GM23248 (cell line): Measurements from ENCODE around the gene LIN28B. TPM values are rescaled to one million over a fixed set of nuclear protein-coding genes. Genes with fewer than 3 reads are reported as not detected.
"Not testable (repeated sequence)": the region's sequence is repeated elsewhere in the genome, so short reads cannot be mapped to it uniquely, and the experiment has no call there.

Experiments used
- DNase-seq: peaks from one replicate; pipeline ENCODE4 v3.0.0-alpha.2; 2015
- H2AFZ ChIP-seq: fragments of 200-600 bp; sonication (generic); 2 replicates; pipeline ENCODE4 v1.6.1; 2016; ENCODE audit warnings: antibody characterized with exemption
- H3F3A ChIP-seq: fragments of 200-600 bp; sonication (generic); 2 replicates; pipeline ENCODE4 v1.6.1; 2016; ENCODE audit warnings: mild to moderate bottlenecking, antibody characterized with exemption, mixed run types; ENCODE audit not compliant: insufficient read depth
- H3K27ac ChIP-seq: fragments of 200-600 bp; sonication (generic); 2 replicates; pipeline ENCODE4 v1.5.1; 2016; ENCODE audit warnings: mild to moderate bottlenecking
- H3K27me3 ChIP-seq: fragments of 200-600 bp; sonication (generic); replicated peaks from 2 replicates; pipeline ENCODE4 v1.6.1; 2016; ENCODE audit warnings: mild to moderate bottlenecking; ENCODE audit not compliant: insufficient read depth
- H3K36me3 ChIP-seq: fragments of 200-600 bp; sonication (generic); 2 replicates; pipeline ENCODE4 v1.6.1; 2016; ENCODE audit warnings: low read depth, mild to moderate bottlenecking
- H3K4me1 ChIP-seq: fragments of 200-600 bp; sonication (generic); 2 replicates; pipeline ENCODE4 v1.6.1; 2016; ENCODE audit warnings: mild to moderate bottlenecking; ENCODE audit not compliant: insufficient read depth
- H3K4me2 ChIP-seq: fragments of 200-600 bp; sonication (generic); one replicate; pipeline ENCODE4 v1.6.1; 2016; ENCODE audit warnings: mild to moderate bottlenecking; ENCODE audit not compliant: unreplicated experiment
- H3K4me3 ChIP-seq: fragments of 200-600 bp; sonication (generic); 2 replicates; pipeline ENCODE4 v1.5.1; 2016; ENCODE audit warnings: mild to moderate bottlenecking
- H3K79me2 ChIP-seq: fragments of 200-600 bp; sonication (generic); 2 replicates; pipeline ENCODE4 v1.6.1; 2016; ENCODE audit warnings: mild to moderate bottlenecking; ENCODE audit not compliant: insufficient read depth
- H3K9ac ChIP-seq: fragments of 200-600 bp; sonication (generic); 2 replicates; pipeline ENCODE4 v1.6.1; 2016; ENCODE audit warnings: mild to moderate bottlenecking
- H3K9me2 ChIP-seq: fragments of 200-600 bp; sonication (generic); 2 replicates; pipeline ENCODE4 v1.6.1; 2016; ENCODE audit warnings: mixed run types, mild to moderate bottlenecking, moderate library complexity; ENCODE audit not compliant: insufficient read depth
- H3K9me3 ChIP-seq: fragments of 200-600 bp; sonication (generic); one replicate; pipeline ENCODE4 v1.6.1; 2017; ENCODE audit warnings: low read depth
- H4K20me1 ChIP-seq: fragments of 200-600 bp; sonication (generic); 2 replicates; pipeline ENCODE4 v1.6.0; 2016; ENCODE audit not compliant: insufficient read depth
- EZH2 ChIP-seq: fragments of 200-600 bp; sonication (generic); IDR thresholded peaks from 2 replicates; pipeline ENCODE4 v1.6.1; 2018; ENCODE audit warnings: antibody characterized with exemption, mild to moderate bottlenecking; ENCODE audit not compliant: insufficient read depth, poor library complexity, severe bottlenecking
- EZH2phosphoT487 ChIP-seq: fragments of 200-600 bp; sonication (generic); IDR thresholded peaks from 2 replicates; pipeline ENCODE4 v1.6.1; 2018; ENCODE audit warnings: antibody characterized with exemption, moderate library complexity, mild to moderate bottlenecking, low read depth; ENCODE audit not compliant: insufficient read depth
- WGBS, 2 experiments: methylation state at CpG; one replicate each; pipeline ENCODE4 v1.1.6; 2015 to 2017; ENCODE audit warnings: low lambda C conversion rate in 2 of 2, low coverage in 1 of 2; ENCODE audit errors: missing lambda C conversion rate in 2 of 2; 5-methylcytosine and 5-hydroxymethylcytosine counted together
- in situ Hi-C: fragments of 300-500 bp; cut with MboI; formaldehyde crosslinking; loops from 2 replicates; pipeline ENCODE4 v1.15.0; 2020
- polyA plus RNA-seq: library from polyadenylated mRNA; unstranded; fragments of >200 nt; fragmentation: Nextera tagmentation; extraction: Ambion mirVana; gene quantifications from 2 replicates; pipeline ENCODE4 v1.2.1, GENCODE V29; 2016
- total RNA-seq: library from RNA; depleted of rRNA; stranded (reverse); fragments of >200 nt; shearing (Covaris generic); gene quantifications from 2 replicates; pipeline ENCODE4 v1.2.3, GENCODE V29; 2014

Gene LIN28B
- total and polyA plus RNA-seq, 2 experiments from 2014 or later = not detected

GRCh38 chr6:105068407-105068806, 111.5 kb downstream of the LIN28B start:
- H3K4me3 ChIP-seq = no peak overlapping the region
- in situ Hi-C loops = no loop called here
- H3K79me2 ChIP-seq = no peaks in the 10 kb centered on the region
- no peak overlapping the region for H2AFZ ChIP-seq
- no peaks in the 10 kb centered on the region for H3K9me3 ChIP-seq
- WGBS, 2 experiments = 55% methylated on average over 2 of the region's 2 CpGs
- peaks cover 4% of the 10 kb centered on the region; the same call in 1 of the 2 replicates for H3K4me1 ChIP-seq
- no peaks in the 10 kb centered on the region for H3K27me3 ChIP-seq
- H4K20me1 ChIP-seq = no peaks in the 10 kb centered on the region
- no peaks in the 10 kb centered on the region for H3K36me3 ChIP-seq
- H3K9ac ChIP-seq = no peak overlapping the region
- no peak for DNase-seq
- no peak overlapping the region for H3K27ac ChIP-seq
- H3K4me2 ChIP-seq = no peak overlapping the region
- no peaks in the 10 kb centered on the region for H3F3A ChIP-seq
- H3K9me2 ChIP-seq = no peaks in the 10 kb centered on the region
- no peak for TF ChIP-seq EZH2

- Histone ChIP-seq H3K79me2 (no peaks in the 10 kb centered on the region), H2AFZ (no peak overlapping the region), H3K9me2 (no peaks in the 10 kb centered on the region), H3K27ac (no peak overlapping the region), H3F3A (no peaks in the 10 kb centered on the region), H3K27me3 (no peaks in the 10 kb centered on the region), H4K20me1 (no peaks in the 10 kb centered on the region), H3K4me1 (peaks cover 4% of the 10 kb centered on the region; the same call in 1 of the 2 replicates), H3K9ac (no peak overlapping the region), H3K4me3 (no peak overlapping the region), H3K36me3 (no peaks in the 10 kb centered on the region), H3K9me3 (no peaks in the 10 kb centered on the region), H3K4me2 (no peak overlapping the region)
- WGBS, 2 experiments = 83 to 86% methylated on average over 1 of the region's 1 CpG
- in situ Hi-C loops = no loop called here
- TF ChIP-seq EZH2phosphoT487 (no peak), EZH2 (no peak)
- peak; percentile 57 for DNase-seq
Observed at GRCh38 chr6:105069821-105070445, 113.0 kb downstream of the LIN28B start.

- Histone ChIP-seq H3K9me3 (no peaks in the 10 kb centered on the region), H3F3A (no peaks in the 10 kb centered on the region), H3K9ac (no peak overlapping the region), H3K27ac (no peak overlapping the region), H3K36me3 (no peaks in the 10 kb centered on the region), H3K4me3 (no peak overlapping the region), H4K20me1 (no peaks in the 10 kb centered on the region), H3K4me1 (peaks cover 10% of the 10 kb centered on the region), H3K79me2 (no peaks in the 10 kb centered on the region), H2AFZ (no peak overlapping the region), H3K9me2 (no peaks in the 10 kb centered on the region), H3K4me2 (no peak overlapping the region), H3K27me3 (no peaks in the 10 kb centered on the region)
- TF ChIP-seq EZH2 = no peak
- no peak for TF ChIP-seq EZH2phosphoT487
- peak; percentile 60 for DNase-seq
- in situ Hi-C loops = no loop called here
Observed at GRCh38 chr6:105072798-105073199, 115.9 kb downstream of the LIN28B start.

GRCh38 chr6:105075210-105075609, 118.3 kb downstream of the LIN28B start:
- peaks cover 13% of the 10 kb centered on the region for H3K4me1 ChIP-seq
- no peaks in the 10 kb centered on the region for H3K9me3 ChIP-seq
- H3K36me3 ChIP-seq = no peaks in the 10 kb centered on the region
- no peak overlapping the region for H2AFZ ChIP-seq
- no peak overlapping the region for H3K4me3 ChIP-seq
- no peaks in the 10 kb centered on the region for H4K20me1 ChIP-seq
- no peaks in the 10 kb centered on the region for H3F3A ChIP-seq
- H3K9ac ChIP-seq = no peak overlapping the region
- H3K9me2 ChIP-seq = no peaks in the 10 kb centered on the region
- TF ChIP-seq EZH2 (no peak), EZH2phosphoT487 (no peak)
- no peak for DNase-seq
- in situ Hi-C loops = no loop called here
- no peaks in the 10 kb centered on the region for H3K79me2 ChIP-seq
- no peak overlapping the region for H3K4me2 ChIP-seq
- no peak overlapping the region for H3K27ac ChIP-seq
- no peaks in the 10 kb centered on the region for H3K27me3 ChIP-seq

GRCh38 chr6:105076418-105076817, 119.5 kb downstream of the LIN28B start:
- in situ Hi-C loops, H3K4me3 ChIP-seq, H3K9ac ChIP-seq, H3K27ac ChIP-seq, H3K79me2 ChIP-seq, H2AFZ ChIP-seq, DNase-seq, H3F3A ChIP-seq, H3K9me2 ChIP-seq, H3K27me3 ChIP-seq, H3K4me2 ChIP-seq, H3K36me3 ChIP-seq, H3K9me3 ChIP-seq, H4K20me1 ChIP-seq: not testable (repeated sequence)
- whole genome bisulfite sequencing, 2 experiments = 88 to 93% methylated on average over 8 of the region's 8 CpGs
- peaks cover 13% of the 10 kb centered on the region for H3K4me1 ChIP-seq
